Fibroblast of mammary gland (primary cell): Measurements from ENCODE around the gene SYT8.

Experiments used
- DNase-seq: peaks from one replicate; pipeline ENCODE4 v3.0.0-alpha.2; 2010; ENCODE audit warnings: low read depth
- H3K4me3 ChIP-seq: 2 replicates; pipeline ENCODE4 v1.5.1; 2011; ENCODE audit warnings: low read depth, mild to moderate bottlenecking, low read length, moderate library complexity; ENCODE audit not compliant: control insufficient read depth
- CTCF ChIP-seq: conservative IDR thresholded peaks from 2 replicates; pipeline ENCODE4 v1.5.1; 2011; ENCODE audit warnings: low read depth, low read length, inconsistent platforms; ENCODE audit not compliant: control insufficient read depth, insufficient read depth

Gene SYT8

GRCh38 chr11:1842149-1843097 is 7.6 kb downstream of the SYT8 start:
- no peak for TF ChIP-seq CTCF
- DNase-seq, result no peak
- H3K4me3 ChIP-seq, result no peak overlapping the region

GRCh38 chr11:1843098-1843473 is 8.3 kb downstream of the SYT8 start:
- H3K4me3 ChIP-seq, result no peak overlapping the region
- TF ChIP-seq CTCF, result no peak
- no peak for DNase-seq

- DNase-seq, result no peak
- TF ChIP-seq CTCF, result no peak
- H3K4me3 ChIP-seq, result no peak overlapping the region
Observed at GRCh38 chr11:1843796-1844195, 9.0 kb downstream of the SYT8 start.

- H3K4me3 ChIP-seq, result no peak overlapping the region
- peak; percentile 25 for DNase-seq
- no peak for TF ChIP-seq CTCF
Observed at GRCh38 chr11:1844221-1845094, 9.7 kb downstream of the SYT8 start.

GRCh38 chr11:1845095-1845429 is 10.3 kb downstream of the SYT8 start:
- no peak for DNase-seq
- H3K4me3 ChIP-seq, result no peak overlapping the region
- no peak for TF ChIP-seq CTCF

GRCh38 chr11:1845561-1846452 is 11.0 kb downstream of the SYT8 start:
- DNase-seq, result no peak
- no peak for TF ChIP-seq CTCF
- H3K4me3 ChIP-seq, result no peak overlapping the region
